Inflammatory macrophage treated with lipopolysaccharide for 4 hours (primary cell): ENCODE results near the gene JAKMIP3.
A peak's percentile ranks its signal among the peaks of the same experiment; 100 is the strongest.

Experiments used
- DNase-seq: peaks from one replicate; pipeline ENCODE4 v3.0.0-alpha.2; 2020

JAKMIP3 gene

DNA sequence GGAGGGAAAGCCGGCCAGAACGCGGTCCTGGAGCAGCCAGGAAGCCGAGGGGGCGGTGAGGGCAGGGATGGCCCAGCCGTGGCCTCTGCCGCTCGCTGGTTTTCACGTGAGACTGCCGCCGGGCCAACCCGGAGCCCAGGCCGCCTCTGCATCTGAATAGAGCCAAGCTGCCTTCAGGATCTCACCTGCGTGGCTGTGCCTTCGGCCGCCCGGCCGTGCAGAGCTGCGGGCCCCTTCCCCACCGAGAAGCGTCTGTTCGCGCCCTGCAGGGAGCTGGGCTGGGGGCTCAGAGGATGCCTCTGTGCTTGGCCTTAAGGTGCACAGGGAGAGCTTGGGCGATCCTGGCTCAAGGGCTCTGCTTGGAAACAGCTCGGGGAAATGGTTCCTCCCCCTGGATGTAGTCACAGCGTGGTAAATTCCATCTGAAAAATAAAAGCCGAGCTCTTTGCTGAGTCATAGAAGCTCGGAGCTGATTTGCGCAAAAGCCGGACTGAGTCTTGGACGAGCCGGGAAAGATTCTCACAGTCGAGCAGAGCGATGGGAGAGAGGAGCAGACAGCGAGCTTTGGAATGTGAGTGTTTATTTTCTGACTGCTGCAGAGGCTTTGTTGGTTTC is at the start of gene JAKMIP3:
TSS of gene JAKMIP3 (plus strand) at position 456 of the 615 bp plus-strand sequence. CDS start 38,863 bp downstream, outside the sequence.
- no peak for DNase-seq

DNA sequence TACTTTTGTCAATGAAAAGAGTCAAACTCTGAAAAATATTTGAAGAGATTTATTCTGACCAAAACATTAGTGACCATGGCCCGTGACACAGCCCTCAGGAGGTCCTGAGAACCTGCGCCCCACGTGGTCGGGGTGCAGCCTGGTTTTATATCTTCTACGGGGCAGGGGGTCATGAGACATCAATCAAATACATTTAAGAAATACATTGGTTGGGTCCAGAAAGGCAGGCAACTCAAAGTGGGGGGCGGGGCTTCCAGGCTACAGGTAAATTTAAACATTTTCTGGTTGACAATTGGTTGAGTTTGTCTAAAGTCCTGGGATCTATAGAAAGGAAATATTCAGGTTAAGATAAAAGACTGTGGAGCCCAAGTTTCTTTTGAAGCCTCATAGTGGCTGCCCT is 49.2 kb upstream of the JAKMIP3 start:
- no peak for DNase-seq

DNA sequence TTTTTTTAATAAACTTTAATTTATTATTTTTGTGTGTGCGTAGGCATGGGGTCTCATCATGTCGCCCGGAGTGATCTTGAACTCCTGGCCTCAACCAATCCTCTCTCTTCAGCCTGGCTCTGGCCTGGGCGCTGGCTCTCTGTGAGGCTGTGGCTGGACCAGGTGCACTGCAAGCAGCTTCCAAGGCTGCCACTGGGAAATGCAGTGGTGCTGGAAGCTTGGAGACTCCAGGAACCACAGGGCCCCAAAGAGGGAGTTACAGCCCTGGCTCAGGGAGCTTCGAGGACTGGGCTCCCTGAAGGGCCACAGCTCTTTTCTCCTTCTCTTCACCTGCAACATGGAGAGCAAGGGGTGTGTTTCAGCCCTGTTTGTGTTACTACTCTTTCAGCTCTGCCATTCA is 47.3 kb upstream of the JAKMIP3 start:
- no peak for DNase-seq

DNA sequence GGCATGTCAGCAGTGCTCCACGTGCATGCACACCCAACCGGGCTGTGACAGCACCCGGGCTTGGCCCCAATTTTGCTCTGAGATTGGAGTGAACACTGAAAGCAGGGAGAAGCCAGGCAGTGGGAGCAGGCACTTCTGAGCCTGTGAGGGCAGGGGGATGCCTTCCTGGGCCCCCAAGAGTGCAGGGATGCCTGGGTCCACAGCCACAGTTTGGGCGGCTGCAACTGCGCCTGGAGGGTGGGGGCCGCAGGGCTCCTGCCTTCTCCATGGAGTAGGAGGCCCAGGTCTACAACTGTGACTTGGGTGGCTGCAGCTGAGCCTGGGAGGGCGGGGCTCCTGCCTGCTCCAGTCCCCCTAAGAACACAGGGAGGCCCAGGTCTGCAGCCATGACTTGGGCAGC is 46.4 kb upstream of the JAKMIP3 start:
- DNase-seq, result no peak

DNA sequence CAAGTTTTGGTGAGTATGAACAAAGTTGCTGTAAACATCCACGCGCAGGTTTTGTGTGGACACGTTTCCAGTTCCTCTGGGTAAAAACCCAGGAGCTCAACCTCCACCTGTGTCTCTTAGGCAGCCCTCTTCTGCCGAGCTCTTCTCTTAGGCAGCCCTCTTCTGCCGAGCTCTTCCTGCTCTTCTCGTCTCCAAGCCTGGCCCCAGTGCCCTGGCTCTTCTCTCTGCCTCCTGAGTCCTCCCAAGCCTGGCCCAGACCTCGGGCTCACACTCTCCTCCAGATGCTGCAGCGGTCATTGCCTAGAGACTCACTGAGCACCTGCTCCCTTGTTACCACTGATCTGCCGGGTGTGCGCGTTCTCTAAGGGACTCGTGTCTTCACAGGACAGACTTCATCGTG is 45.3 kb upstream of the JAKMIP3 start:
- no peak for DNase-seq

DNA sequence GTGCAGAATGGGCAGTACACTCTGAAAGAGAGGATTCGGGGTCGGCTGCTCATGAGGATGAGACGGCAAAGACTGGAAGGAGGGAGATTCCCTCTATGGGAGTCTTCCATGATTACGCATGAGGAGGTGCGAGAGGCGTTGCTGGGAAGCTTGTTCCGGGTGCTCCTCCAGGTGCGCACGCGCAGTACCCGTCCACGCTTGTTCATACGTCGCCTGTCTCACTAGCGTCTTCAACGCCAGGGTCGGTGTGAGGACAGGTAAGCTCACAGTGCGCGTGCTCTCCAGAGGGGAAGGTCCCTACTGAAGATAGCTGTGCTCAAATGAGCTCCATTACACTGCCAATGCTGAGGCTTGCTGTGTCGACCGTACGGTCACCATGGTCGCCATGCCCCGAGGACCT is 44.7 kb upstream of the JAKMIP3 start:
- DNase-seq, result no peak

DNA sequence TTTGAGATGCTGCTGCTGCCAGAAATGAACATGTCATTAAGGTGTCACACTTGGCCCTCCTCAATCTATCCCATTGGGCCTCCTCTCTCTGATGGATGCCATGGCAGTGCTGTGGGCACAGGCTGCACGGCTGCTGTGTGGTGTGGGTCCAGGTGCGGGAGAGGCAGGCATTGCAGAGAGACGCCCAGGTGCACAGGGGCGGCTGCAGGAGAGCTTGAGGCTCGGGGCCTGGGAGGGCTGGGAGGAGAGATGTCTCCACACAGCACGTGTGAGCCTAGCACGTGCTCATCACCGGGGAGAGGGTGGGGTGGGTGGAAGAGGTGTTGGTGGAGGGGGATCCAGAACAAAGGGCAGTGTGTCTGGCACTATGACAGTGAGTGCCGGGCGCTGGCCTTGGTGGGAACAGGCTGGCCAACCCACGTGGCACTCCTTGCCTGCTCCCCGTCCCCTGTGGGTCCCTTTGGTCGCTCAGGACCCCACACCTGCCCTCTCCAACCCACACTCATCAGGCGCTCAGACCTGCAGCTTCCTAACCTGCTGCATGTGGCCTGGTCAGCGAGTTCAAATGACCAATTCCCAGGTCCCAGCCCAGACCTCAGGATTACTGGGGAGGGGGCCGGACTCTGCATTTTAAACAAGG is 44.1 kb upstream of the JAKMIP3 start:
- no peak for DNase-seq

DNA sequence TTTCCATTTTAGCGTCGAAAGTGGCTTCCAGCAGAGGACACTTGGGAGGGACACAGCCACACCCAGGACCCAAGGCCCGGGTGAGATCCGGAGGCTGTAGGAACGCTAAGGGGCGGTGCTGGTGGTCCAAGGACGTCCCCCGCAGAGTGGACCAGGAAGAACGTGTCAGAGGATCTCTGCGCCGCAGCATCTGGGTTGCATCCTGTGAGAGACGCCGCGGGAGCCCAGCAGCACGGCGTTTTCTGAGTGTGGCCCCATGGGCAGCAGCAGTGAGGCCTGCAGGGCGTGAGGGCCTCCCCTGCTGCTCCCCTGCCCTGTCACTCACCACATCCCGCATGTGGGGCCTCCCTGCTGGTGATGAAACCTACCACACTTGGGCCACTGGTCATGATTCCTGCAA is 43.5 kb upstream of the JAKMIP3 start:
- DNase-seq, result no peak

DNA sequence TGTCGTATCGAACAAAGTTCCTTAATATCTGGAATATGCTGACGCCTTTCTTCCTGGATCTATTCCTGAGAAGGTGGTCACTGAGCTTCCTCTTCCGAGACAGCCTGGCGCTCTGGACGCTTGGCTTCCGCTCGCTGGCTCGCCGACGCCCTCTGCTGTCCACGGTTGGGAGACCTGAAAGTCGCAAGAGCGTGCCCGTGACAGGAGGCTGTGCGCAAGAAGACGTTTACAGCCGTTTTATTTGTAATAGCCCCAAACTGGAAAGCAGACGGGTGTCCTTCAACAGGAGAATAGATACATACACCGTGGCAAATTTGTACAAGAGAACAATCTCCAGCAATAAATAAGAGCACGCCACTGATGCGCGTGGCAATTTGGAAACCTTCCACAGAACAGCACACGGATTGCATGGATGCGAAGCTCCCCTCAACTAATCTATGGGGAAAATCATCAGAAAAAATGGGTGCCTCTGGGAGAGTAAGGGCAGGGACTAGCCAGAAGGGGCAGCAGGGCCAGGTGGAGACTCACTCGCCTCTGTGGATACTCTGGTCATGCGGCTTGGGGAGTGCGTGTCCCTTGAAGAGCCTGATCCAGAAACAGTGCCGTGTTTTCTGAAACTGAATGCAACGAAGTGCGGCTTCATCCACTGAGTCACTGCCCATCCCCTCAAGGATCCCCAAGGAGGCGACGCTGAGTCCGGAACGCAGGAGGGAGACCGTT is 42.5 kb upstream of the JAKMIP3 start:
- DNase-seq, result peak; percentile 75

DNA sequence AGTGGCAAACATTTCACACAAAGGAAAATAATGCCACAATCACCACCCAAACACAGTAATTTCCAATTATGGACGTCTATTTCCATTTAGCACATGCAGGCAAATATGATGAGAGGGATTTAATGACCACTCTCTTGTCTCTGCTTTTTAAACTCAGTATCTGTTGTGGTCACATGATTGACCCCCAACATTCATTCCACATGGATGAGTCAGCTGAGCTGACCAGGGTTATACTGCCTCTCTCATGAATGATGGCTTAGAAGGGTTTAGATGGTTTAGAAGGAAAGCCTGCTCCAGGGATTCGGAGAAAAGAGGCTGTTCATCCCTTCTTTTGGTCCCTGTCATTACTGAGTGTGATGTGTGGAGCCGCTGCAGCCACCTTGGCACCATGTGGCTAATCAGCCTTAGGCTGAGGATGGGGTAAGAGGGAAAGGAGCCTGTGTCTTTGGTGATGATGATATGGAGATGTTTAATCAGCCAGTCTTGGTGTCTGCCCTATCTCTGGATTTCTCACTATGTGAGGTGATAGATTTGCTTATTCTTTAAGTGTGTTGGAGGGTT is 38.2 kb upstream of the JAKMIP3 start:
- no peak for DNase-seq

DNA sequence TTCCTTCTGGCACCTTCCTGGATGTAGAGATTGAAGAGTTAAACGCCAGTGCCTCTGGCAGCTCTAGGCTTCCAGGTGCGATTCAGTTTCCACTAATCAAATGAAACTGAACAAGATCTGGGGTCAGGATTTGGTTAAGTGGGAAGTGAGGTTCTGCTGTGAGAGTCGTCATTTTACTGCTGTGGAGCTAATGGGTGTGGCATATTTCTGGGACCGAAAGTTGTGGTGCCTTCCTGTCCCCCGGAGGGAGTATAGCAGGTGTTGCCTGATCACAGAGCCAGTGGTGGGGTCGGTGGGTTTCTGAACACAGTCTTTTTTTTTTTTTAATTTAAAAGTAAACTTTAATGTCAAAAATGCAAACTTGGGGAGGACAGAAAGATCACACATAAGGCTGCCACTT is 37.0 kb upstream of the JAKMIP3 start:
- DNase-seq, result no peak

DNA sequence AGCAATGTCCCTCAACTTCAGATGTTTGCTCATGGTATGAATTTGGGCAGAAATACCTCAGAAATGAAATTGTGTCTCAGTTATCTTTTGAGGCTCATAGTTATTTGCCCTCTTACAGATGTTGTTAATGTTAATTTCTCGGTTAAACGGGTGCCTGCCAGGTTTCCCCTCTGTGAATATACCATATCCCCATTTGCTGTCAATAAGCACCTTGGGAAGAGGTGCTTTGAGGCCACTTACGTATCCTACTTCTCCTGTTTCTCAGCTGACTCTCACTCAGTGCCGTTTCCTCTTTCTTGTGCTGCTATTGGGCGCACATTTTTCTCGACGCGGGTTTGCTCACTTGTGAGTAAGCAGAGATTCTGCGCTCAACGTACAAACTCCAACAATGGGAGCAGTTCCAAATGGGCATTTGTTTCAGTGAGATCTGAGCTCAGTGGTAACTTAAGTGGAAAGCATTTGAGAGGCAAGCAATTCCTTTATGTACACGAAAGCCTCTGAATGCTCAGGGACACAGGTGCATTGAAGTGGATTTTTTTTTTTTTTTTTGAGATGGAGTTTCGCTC is 34.8 kb upstream of the JAKMIP3 start:
- no peak for DNase-seq

DNA sequence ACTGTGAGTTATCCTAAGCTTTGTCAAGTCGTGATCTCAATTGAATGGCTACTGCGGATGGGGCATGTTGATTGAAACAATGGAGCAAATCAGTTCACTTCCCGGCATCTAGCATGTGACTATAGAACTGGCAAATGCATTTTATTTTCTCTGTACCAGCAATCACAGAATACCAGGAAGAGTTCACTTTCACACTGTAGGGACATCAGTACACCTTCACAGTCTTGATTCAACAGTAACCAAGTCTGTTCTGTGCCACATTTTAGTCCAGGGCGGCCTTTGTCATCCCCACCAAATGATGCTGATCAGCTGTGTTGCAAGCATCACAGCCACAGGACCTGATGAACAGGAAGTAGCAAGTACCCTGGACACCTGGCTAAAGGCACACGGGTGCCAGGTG is 32.1 kb upstream of the JAKMIP3 start:
- DNase-seq, result no peak

DNA sequence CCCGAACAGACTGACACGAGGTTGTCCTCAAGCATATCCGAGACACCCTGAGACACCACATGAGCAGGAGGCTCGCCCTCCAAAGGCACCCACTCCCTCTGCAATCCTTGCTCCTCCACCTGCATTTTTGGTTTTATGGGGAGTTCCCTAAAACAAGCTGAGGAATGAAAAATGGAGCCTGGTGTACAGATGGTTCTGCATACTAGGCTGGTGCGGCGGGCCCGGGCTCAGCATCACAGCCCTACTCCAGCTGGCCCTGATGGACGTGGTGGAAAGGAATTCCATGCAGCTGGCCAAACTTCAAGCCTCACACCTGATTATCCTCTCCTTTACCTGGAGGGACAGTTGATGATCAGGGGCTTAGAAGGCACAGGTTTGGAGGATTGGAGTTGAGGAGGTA is 30.3 kb upstream of the JAKMIP3 start:
- DNase-seq, result no peak

DNA sequence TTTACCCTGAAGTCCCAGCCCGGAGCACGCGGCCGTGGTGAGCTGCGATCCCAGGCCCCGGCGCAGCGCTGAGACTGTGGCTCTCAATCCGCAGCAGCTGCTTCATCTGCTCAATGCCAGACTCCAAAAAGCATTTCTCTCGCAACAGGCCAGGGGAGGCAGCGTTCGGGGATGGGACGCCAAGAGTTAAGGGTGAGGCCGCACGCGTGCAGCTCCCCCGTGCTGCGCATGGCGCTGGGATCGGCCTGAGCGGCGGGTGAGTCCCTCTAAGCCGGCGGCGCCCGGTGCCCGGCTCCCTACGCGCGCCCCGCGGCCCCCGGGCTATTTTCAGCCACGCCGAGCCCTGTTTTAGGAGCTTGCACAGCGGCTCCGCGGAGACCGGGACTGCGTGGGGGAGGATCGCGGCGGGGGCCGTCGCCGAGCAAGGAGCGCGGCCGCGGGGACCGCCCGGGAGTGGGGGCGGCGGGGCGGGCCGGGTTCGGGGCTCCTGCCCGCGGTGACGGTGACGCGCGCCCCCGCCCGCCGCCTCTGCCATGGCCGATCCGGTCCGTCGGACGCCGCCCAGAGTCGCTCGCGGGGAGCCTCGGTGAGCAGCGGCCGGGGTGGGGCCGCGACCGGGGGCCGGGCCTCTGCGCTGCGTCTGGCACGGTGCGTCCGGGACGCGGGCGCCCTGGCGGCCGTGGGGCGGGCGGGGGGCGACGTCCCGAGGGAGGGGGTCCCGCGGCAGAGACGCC is 29.4 kb upstream of the JAKMIP3 start:
- no peak for DNase-seq

DNA sequence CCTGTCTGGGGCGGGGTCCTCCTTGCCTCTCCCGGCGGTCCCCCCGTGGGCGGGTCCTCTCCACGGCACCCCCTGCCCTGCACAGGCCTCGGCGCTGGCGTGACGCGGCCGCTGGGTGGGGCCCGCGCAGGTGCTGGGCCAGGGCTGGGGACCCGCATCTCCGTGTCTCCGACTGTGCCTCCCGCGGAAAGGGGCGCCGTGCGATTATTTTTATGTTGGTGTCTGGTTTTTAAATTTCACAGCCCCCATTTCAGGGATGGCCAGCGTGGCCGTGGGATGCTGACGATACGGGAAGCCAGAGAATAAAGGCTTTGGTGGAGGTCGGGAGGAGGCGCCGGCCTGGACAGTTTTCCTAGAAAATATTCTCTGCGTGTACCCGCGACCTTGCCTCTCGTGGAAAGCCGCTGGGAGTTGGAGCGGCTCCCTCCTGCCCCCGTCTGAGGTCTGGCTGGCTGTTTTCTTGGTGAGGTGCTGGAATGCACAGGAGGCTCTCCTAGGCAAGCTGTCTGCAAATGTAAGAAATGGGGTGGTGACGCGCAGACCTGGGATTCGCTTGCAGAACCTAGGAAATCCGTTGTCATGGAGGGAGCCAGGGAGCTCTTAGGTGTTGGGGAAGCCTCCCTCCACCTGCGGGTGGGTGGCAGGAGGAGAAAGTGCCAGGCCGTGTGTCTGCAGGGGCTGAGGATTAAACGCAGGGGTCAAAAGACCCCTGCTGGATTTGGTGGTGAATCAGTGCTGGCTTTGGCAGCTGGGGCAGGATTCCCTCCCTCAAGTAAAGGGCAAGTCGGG is 28.7 kb upstream of the JAKMIP3 start:
- DNase-seq, result no peak

DNA sequence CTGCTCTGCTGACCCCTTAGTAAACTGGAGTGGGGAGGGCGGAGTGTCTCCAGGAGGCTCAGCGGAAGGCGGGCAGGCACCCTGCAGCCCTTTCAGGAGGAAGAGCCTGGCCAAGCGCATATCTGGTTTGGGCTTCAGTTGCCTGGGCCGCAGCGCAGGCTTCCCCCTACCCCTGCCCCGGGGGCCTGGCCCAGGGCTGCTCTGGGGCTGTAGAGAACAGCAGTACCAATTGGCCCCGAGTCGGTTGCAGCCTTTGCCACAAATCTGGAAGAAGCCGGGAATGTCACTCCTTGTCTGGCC is 28.1 kb upstream of the JAKMIP3 start:
- no peak for DNase-seq

DNA sequence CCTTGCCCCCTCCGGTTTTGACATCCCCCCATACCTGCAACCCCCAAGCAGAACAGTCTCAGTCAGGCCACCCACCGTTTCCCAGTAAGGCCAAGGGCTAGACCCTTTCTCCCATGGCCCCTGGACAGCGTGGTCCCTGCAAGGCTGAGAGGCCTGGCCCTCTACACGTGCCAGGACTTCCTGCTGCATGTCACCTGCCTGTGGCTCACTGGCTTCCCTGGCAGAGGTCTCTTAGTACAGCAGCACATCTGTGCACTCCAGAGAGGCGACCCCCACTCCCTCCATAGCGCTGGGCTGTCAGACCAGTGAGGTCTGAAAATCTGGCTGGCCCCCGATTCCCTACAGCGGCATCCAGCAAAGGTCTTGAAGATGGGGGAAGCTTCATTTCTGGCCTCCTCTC is 26.4 kb upstream of the JAKMIP3 start:
- DNase-seq, result no peak

DNA sequence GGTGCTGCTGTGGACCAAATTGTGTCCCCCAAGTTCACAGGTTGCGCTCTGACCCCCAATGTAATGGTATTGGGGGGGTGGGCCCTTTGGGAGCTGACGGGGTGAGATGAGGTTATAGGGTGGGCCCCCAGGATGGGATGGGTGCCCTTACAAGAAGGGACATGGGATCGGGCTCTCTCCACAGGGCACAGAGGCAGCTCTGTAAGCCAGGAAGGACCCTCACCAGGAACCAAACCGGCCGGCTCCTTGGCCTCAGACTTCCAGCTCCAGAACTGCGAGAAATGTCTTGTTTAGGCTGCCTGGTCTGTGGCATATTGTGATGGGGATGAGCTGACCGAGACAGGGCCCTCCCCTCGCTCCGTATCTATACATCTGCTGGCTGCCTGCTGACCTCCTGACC is 25.7 kb upstream of the JAKMIP3 start:
- no peak for DNase-seq

DNA sequence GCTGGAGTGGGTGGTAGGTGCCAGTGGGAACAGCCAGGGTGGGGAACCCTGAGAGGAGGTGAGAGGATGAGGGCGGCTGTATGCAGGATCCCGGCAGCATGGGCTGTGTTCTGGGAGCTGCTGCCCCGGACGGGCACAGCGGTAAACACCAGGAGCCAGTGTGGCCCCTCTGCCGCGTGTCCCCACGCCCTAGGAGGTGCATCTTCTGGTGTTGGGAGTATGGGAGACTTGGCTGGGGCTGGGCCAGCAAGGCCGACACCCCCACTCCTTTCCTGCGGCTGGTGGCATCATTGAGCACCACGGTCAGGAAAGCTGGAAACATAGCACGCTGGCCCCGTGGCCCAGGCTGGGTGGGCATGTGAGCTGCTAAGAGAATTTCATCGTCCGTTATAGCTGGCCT is 24.4 kb upstream of the JAKMIP3 start:
- no peak for DNase-seq

DNA sequence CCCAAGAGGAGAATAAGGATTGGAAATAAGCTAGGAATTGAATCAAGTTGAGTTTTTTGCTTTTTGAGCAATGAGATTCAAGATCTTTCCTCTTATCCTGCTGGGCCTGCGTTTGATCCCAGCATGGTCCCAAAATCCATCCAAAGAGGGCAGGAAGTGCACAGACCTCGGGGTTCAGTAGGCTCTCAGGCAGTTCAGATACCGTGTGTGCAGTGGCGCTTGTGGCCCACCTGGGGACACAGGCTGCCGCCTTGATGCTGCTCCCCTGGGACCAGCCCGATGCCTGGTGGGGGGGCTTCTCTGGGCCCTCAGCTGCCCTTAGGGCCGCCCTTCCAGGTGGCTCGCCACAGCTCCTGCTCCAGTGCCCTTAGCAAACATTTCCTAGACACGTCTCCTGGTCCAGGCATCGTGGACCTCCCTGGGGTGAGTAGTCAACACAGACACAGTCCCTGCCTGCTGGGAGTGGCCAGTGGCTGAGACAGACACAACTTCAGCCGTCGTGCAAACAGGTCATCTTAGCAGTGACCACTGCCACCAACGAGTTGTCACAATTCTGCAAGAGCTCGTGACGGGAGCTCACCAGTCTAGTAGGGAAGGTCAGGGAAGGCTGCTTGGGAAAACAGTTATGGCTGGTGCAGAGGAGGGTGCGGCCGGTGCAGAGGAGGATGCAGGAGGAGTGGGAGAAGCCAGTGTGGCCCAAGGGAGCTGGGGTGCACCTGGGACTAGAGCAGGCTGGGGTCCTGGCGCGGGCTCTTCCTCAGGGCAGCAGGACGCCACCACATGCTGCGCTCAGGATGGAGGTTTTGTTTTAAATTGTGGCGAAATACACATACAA is 21.7 kb upstream of the JAKMIP3 start:
- no peak for DNase-seq

DNA sequence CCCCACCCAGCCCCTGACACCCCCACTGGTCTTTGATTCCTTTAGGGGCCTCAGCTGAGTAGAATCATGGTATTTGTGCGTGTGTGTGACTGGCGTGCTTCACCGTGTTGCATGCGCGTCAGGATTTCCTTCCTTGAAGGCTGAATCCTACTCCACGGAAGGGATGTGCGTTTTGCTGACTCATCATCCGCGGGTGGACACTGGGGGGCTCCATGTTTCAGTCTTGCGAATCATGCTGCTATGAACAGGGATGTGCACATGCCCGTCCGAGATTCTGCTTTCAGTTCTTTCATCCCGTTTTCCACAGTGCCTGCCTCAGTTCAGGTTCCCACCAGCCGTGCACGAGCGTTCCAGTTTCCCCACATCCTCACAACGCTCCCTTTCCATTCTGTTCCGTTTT is 20.9 kb upstream of the JAKMIP3 start:
- DNase-seq, result no peak
